Panc1 (cell line): ENCODE measurements around the gene MYOG. TPM values are rescaled to one million over a fixed set of nuclear protein-coding genes. Genes with fewer than 3 reads are reported as not detected.

ENCODE experiments used
- ATAC-seq: fragments of 200-7000 bp; cut with Tn5 transposase; 2 replicates; pipeline ENCODE4 v1.9.1; 2020; ENCODE audit warnings: mild to moderate bottlenecking, moderate library complexity
- BruUV-seq: library from RNA; stranded (reverse); fragments of 400-500 nt; replicated peaks from 2 replicates; lab custom pipeline; 2021; lab: Mats Ljungman, UMichigan
- CTCF ChIA-PET: fragments of 300-600 bp; sonication (Branson Sonifier 250); formaldehyde crosslinking; loops from one replicate; lab custom pipeline; 2022; ENCODE audit warnings: antibody characterized with exemption; lab: Charles Lee
- POLR2A ChIA-PET: fragments of 300-600 bp; sonication (Branson Sonifier 250); formaldehyde crosslinking; loops from one replicate; lab custom pipeline; 2022; ENCODE audit warnings: antibody characterized with exemption; lab: Charles Lee
- DNase-seq: peaks from one replicate; pipeline ENCODE4 v3.0.0-alpha.2; 2010; ENCODE audit warnings: low read depth, low spot score
- H3K27ac ChIP-seq: 2 replicates; pipeline ENCODE4 v1.5.1; 2011; ENCODE audit warnings: mild to moderate bottlenecking, low read length, inconsistent platforms
- H3K27me3 ChIP-seq: fragments of 200-500 bp; sonication (Bioruptor generic); 2 replicates; pipeline ENCODE4 v1.6.0; 2014; ENCODE audit warnings: low read length, inconsistent platforms; ENCODE audit not compliant: control insufficient read depth, insufficient read depth
- H3K36me3 ChIP-seq: fragments of 200-500 bp; sonication (Bioruptor generic); 2 replicates; pipeline ENCODE4 v1.5.1; 2014; ENCODE audit warnings: inconsistent platforms, mild to moderate bottlenecking, low read length, moderate library complexity; ENCODE audit not compliant: control insufficient read depth, insufficient read depth
- H3K4me1 ChIP-seq: 2 replicates; pipeline ENCODE4 v1.5.1; 2011; ENCODE audit warnings: inconsistent platforms, mild to moderate bottlenecking, low read length, moderate library complexity; ENCODE audit not compliant: control insufficient read depth, insufficient read depth
- H3K4me3 ChIP-seq, 2 experiments: 2 replicates each; pipeline ENCODE4 v1.5.1; 2011 to 2012; ENCODE audit warnings: low read depth in 2 of 2, low read length in 2 of 2, mild to moderate bottlenecking in 2 of 2, inconsistent platforms in 1 of 2, moderate library complexity in 1 of 2
- H3K9me3 ChIP-seq: fragments of 200-500 bp; sonication (Bioruptor generic); 2 replicates; pipeline ENCODE4 v1.5.1; 2014; ENCODE audit warnings: low read depth, mild to moderate bottlenecking, inconsistent platforms, low read length, moderate library complexity; ENCODE audit not compliant: control insufficient read depth, insufficient read depth
- POLR2AphosphoS5 ChIP-seq: IDR thresholded peaks from 2 replicates; pipeline ENCODE4 v1.6.1; 2012; ENCODE audit warnings: mild to moderate bottlenecking, low read depth, low read length, moderate library complexity
- REST ChIP-seq, 2 experiments: IDR thresholded peaks; 2 replicates each; pipeline ENCODE4 v1.6.1; 2011 to 2012; ENCODE audit warnings: low read depth in 2 of 2, control low read depth in 1 of 2, low read length in 1 of 2, mild to moderate bottlenecking in 1 of 2, moderate library complexity in 1 of 2; ENCODE audit not compliant: insufficient read depth in 1 of 2
- SIN3A ChIP-seq: IDR thresholded peaks from 2 replicates; pipeline ENCODE4 v1.6.1; 2012; ENCODE audit warnings: low read depth, mild to moderate bottlenecking, low read length, moderate library complexity, borderline replicate concordance; ENCODE audit not compliant: insufficient read depth
- TCF7L2 ChIP-seq: IDR thresholded peaks from 2 replicates; pipeline ENCODE4 v1.6.1; 2011; ENCODE audit warnings: mild to moderate bottlenecking, low read depth, low read length, inconsistent platforms
- in situ Hi-C: cut with HindIII; loops from 2 replicates; pipeline ENCODE4 v1.10.0; 2016; ENCODE audit warnings: low sequenced_read_pairs, low pct_unique_long_range_greater_than_20kb
- intact Hi-C: fragments of 100-400 bp; cut with micrococcal nuclease; formaldehyde crosslinking; loops from one replicate; pipeline ENCODE4 v1.10.0; 2022; ENCODE audit not compliant: unreplicated experiment
- total RNA-seq: library from RNA; stranded (reverse); gene quantifications from one replicate; pipeline ENCODE4 v1.2.1, GENCODE V29; 2021; ENCODE audit not compliant: unreplicated experiment
- TF ChIP-seq, protein P1 (sequence below): fragments of 450-650 bp; IDR thresholded peaks from 2 replicates; pipeline ENCODE4 v1.5.1; 2017; ENCODE audit warnings: mild to moderate bottlenecking

The MYOG gene
- total RNA-seq, 1 experiment from 2014 or later = not detected

- Histone ChIP-seq H3K4me3 (no peak overlapping the region), H3K27me3 (no peaks in the 10 kb centered on the region), H3K9me3 (no peaks in the 10 kb centered on the region), H3K36me3 (no peaks in the 10 kb centered on the region), H3K4me1 (no peaks in the 10 kb centered on the region), H3K27ac (no peak overlapping the region)
- no peak for DNase-seq
- no peak for ATAC-seq
- CTCF ChIA-PET = no interaction called here
- TF ChIP-seq, protein P1, sequence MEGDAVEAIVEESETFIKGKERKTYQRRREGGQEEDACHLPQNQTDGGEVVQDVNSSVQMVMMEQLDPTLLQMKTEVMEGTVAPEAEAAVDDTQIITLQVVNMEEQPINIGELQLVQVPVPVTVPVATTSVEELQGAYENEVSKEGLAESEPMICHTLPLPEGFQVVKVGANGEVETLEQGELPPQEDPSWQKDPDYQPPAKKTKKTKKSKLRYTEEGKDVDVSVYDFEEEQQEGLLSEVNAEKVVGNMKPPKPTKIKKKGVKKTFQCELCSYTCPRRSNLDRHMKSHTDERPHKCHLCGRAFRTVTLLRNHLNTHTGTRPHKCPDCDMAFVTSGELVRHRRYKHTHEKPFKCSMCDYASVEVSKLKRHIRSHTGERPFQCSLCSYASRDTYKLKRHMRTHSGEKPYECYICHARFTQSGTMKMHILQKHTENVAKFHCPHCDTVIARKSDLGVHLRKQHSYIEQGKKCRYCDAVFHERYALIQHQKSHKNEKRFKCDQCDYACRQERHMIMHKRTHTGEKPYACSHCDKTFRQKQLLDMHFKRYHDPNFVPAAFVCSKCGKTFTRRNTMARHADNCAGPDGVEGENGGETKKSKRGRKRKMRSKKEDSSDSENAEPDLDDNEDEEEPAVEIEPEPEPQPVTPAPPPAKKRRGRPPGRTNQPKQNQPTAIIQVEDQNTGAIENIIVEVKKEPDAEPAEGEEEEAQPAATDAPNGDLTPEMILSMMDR = no peak
- TF ChIP-seq POLR2AphosphoS5 (no peak), TCF7L2 (no peak)
- in situ Hi-C loops = no loop called here
- no TSS peak for BruUV-seq
- POLR2A ChIA-PET = no interaction called here
- intact Hi-C loops = no loop called here
Observed at GRCh38 chr1:203052601-203053000, 33.2 kb downstream of the MYOG start.

DNA sequence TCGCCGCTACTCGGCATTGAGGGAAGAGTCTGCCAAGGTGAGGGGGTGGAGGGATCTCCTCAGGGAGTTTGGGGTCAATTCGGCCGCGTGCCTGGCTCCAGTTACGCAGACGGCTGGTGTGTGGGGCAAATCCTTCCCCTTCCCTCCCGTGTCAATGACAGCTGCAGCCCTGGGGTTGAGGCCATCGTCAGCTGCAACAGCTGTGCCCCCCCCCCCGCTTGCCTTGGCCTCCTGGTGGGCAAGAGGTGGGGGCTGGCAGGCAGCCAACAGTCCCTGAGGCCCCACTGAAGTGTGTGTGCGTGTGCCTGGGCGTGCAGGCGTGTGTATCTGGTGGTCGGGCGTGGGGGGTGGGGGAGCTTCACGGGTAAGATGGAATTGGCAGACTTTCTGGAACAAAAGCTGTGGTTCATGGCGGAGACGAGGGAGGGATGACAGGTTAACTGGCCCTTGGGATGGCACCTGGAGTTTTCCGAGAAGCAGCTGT is 33.9 kb downstream of the MYOG start:
- no peak overlapping the region for H3K4me3 ChIP-seq
- in situ Hi-C loops = no loop called here
- TF ChIP-seq POLR2AphosphoS5 (no peak), REST (IDR thresholded peaks at IDR 0.05; ENCODE audit: insufficient read depth in 1 of 2, low read depth in 2 of 2, low read length in 1 of 2) (no peak), SIN3A (no peak), TCF7L2 (no peak)
- TF ChIP-seq, protein P1 = no peak
- no peaks in the 10 kb centered on the region for H3K36me3 ChIP-seq
- intact Hi-C loops = no loop called here
- no peaks in the 10 kb centered on the region for H3K9me3 ChIP-seq
- ChIA-PET POLR2A (no interaction called here), CTCF (interaction anchor here (0.8 kb wide), 1 partner anchor 76 kb away, joined by 3 read pairs; the partner anchor contains the start of gene ADORA1)
- ATAC-seq (no peak), DNase-seq (no peak)
- no peak overlapping the region for H3K27ac ChIP-seq
- no peaks in the 10 kb centered on the region for H3K27me3 ChIP-seq
- no TSS peak for BruUV-seq
- H3K4me1 ChIP-seq = no peaks in the 10 kb centered on the region
